Measurements from ENCODE around the gene COL13A1.

DNA sequence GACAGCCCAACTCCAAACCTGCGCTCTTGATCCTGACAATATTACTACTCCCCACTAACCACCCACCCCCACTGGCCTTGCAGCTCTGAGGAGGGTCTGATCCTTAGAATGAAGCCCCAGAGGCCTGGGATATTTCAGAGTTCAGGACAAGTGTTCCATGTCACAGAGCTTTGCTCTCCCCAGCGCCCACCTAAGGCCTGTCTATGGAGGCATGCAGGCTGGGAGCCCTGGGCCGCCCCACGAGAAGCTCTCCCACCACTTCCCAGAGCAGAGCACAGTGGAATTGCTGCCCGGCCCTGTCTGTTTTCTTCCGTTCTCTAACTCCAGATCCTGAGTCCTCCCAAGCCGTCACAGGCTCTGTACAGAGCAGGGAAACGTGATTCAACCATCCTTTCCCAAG lies 74.6 kb downstream of the COL13A1 start:
- TF ChIP-seq, protein P1, sequence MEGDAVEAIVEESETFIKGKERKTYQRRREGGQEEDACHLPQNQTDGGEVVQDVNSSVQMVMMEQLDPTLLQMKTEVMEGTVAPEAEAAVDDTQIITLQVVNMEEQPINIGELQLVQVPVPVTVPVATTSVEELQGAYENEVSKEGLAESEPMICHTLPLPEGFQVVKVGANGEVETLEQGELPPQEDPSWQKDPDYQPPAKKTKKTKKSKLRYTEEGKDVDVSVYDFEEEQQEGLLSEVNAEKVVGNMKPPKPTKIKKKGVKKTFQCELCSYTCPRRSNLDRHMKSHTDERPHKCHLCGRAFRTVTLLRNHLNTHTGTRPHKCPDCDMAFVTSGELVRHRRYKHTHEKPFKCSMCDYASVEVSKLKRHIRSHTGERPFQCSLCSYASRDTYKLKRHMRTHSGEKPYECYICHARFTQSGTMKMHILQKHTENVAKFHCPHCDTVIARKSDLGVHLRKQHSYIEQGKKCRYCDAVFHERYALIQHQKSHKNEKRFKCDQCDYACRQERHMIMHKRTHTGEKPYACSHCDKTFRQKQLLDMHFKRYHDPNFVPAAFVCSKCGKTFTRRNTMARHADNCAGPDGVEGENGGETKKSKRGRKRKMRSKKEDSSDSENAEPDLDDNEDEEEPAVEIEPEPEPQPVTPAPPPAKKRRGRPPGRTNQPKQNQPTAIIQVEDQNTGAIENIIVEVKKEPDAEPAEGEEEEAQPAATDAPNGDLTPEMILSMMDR (IDR thresholded peaks at IDR 0.05; ENCODE audit: low read depth, low read length) = no peak
- TF ChIP-seq POLR2A (IDR thresholded peaks at IDR 0.05; ENCODE audit: extremely low read depth, insufficient read length) = no peak
